OCI-LY3 (cell line): Measurements from ENCODE around the gene GNAS-AS1.

ENCODE experiments used
- H2AFZ ChIP-seq: fragments of 200-600, 300-600 bp; shearing (Covaris generic); 2 replicates; pipeline ENCODE4 v1.6.0; 2014; ENCODE audit warnings: antibody characterized with exemption, low read depth, low read length
- H3K27ac ChIP-seq: fragments of 200-600, 300-600 bp; sonication (generic); 2 replicates; pipeline ENCODE4 v1.5.1; 2014; ENCODE audit warnings: mild to moderate bottlenecking, low read length, moderate library complexity, mixed read lengths
- H3K27me3 ChIP-seq: fragments of 200-600, 300-600 bp; sonication (generic); 2 replicates; pipeline ENCODE4 v1.6.1; 2014; ENCODE audit warnings: low read depth, low read length, mixed read lengths
- H3K36me3 ChIP-seq: fragments of 200-600, 300-600 bp; sonication (generic); replicated peaks from 2 replicates; pipeline ENCODE3; 2014; ENCODE audit warnings: low read depth, low read length, mixed read lengths
- H3K4me1 ChIP-seq: fragments of 300-600, 200-600 bp; sonication (generic); 2 replicates; pipeline ENCODE4 v1.6.1; 2014; ENCODE audit warnings: low read length, mixed read lengths
- H3K4me2 ChIP-seq: fragments of 200-600, 300-600 bp; sonication (generic); 2 replicates; pipeline ENCODE4 v1.6.1; 2014; ENCODE audit warnings: low read length, mixed read lengths
- H3K4me3 ChIP-seq: fragments of 300-600, 200-600 bp; sonication (generic); 2 replicates; pipeline ENCODE4 v1.5.1; 2014; ENCODE audit warnings: antibody characterized with exemption, mild to moderate bottlenecking, low read length, moderate library complexity
- H3K79me2 ChIP-seq: fragments of 300-600, 200-600 bp; shearing (Covaris generic); 2 replicates; pipeline ENCODE4 v1.6.1; 2014; ENCODE audit warnings: mild to moderate bottlenecking, low read length, mixed read lengths
- H3K9ac ChIP-seq: fragments of 300-600, 200-600 bp; shearing (Covaris generic); 2 replicates; pipeline ENCODE4 v1.6.0; 2014; ENCODE audit warnings: mild to moderate bottlenecking, low read length, moderate library complexity
- H3K9me3 ChIP-seq: fragments of 200-600, 300-600 bp; shearing (Covaris generic); 2 replicates; pipeline ENCODE4 v1.6.1; 2014; ENCODE audit warnings: low read length, mixed read lengths; ENCODE audit not compliant: insufficient read depth
- H4K20me1 ChIP-seq: fragments of 200-600, 300-600 bp; sonication (generic); 2 replicates; pipeline ENCODE4 v1.6.1; 2016; ENCODE audit warnings: low read length, mixed read lengths; ENCODE audit not compliant: insufficient read depth
- CTCF ChIP-seq: fragments of 200-600, 300-600 bp; sonication (generic); IDR thresholded peaks from 2 replicates; pipeline ENCODE4 v1.5.1; 2014; ENCODE audit warnings: antibody characterized with exemption, low read length, low read depth
- EZH2phosphoT487 ChIP-seq: fragments of 200-600 bp; shearing (Covaris generic); IDR thresholded peaks from 2 replicates; pipeline ENCODE4 v1.6.1; 2018; ENCODE audit warnings: antibody characterized with exemption, mixed run types, low read depth

Gene GNAS-AS1

GRCh38 chr20:58784321-58785074 is 66.2 kb downstream of the GNAS-AS1 start:
- H3K9ac ChIP-seq, result no peak overlapping the region
- no peak overlapping the region for H3K27ac ChIP-seq
- no peaks in the 10 kb centered on the region for H3K79me2 ChIP-seq
- H3K9me3 ChIP-seq, result no peaks in the 10 kb centered on the region
- TF ChIP-seq CTCF (no peak), EZH2phosphoT487 (no peak)
- no peak overlapping the region for H2AFZ ChIP-seq
- peaks cover 88% of the 10 kb centered on the region for H3K27me3 ChIP-seq
- H3K4me2 ChIP-seq, result no peak overlapping the region
- H3K36me3 ChIP-seq, result no peaks in the 10 kb centered on the region
- H3K4me3 ChIP-seq, result no peak overlapping the region
- H4K20me1 ChIP-seq, result no peaks in the 10 kb centered on the region
- no peaks in the 10 kb centered on the region for H3K4me1 ChIP-seq

GRCh38 chr20:58783511-58784011 is 67.1 kb downstream of the GNAS-AS1 start:
- Histone ChIP-seq H3K9ac (no peak overlapping the region), H3K4me2 (no peak overlapping the region), H3K36me3 (no peaks in the 10 kb centered on the region), H2AFZ (no peak overlapping the region), H3K79me2 (no peaks in the 10 kb centered on the region), H3K27me3 (peaks cover 88% of the 10 kb centered on the region), H3K9me3 (no peaks in the 10 kb centered on the region), H3K4me3 (no peak overlapping the region), H4K20me1 (no peaks in the 10 kb centered on the region), H3K27ac (no peak overlapping the region), H3K4me1 (no peaks in the 10 kb centered on the region)
- no peak for TF ChIP-seq EZH2phosphoT487
- no peak for TF ChIP-seq CTCF

DNA sequence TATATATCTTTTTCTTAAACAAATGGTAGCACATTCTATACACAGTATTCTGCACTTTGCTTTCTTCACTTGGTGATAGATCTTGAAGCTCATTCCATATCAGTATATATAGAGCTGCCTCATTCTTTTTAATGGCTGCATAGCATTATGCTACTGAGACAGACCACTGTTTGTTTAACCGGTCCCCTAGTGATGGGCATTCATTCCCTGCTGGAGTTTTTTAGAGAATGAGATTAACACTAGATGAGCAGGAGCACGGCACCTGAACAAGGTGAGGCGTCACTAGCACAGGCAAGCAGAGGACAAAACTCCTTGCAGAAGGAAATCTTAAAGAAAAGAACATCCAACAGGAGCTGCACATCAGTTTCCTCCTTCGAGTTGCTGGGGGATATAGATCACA is 69.6 kb downstream of the GNAS-AS1 start:
- Histone ChIP-seq H3K4me3 (no peak overlapping the region), H3K36me3 (no peaks in the 10 kb centered on the region), H3K79me2 (no peaks in the 10 kb centered on the region), H3K9me3 (no peaks in the 10 kb centered on the region), H3K4me2 (no peak overlapping the region), H3K9ac (no peak overlapping the region), H3K27me3 (peaks cover 94% of the 10 kb centered on the region), H2AFZ (no peak overlapping the region), H4K20me1 (no peaks in the 10 kb centered on the region), H3K4me1 (no peaks in the 10 kb centered on the region), H3K27ac (no peak overlapping the region)
- TF ChIP-seq CTCF, result no peak

GRCh38 chr20:58778760-58779159 is 71.9 kb downstream of the GNAS-AS1 start:
- H3K9me3 ChIP-seq, result no peaks in the 10 kb centered on the region
- no peak overlapping the region for H3K4me3 ChIP-seq
- H3K9ac ChIP-seq, result no peak overlapping the region
- no peak overlapping the region for H3K27ac ChIP-seq
- no peaks in the 10 kb centered on the region for H3K36me3 ChIP-seq
- no peaks in the 10 kb centered on the region for H4K20me1 ChIP-seq
- peak overlapping the region; percentile 2; the same call in 1 of the 2 replicates for H2AFZ ChIP-seq
- H3K4me1 ChIP-seq, result no peaks in the 10 kb centered on the region
- TF ChIP-seq CTCF (no peak), EZH2phosphoT487 (no peak)
- no peaks in the 10 kb centered on the region for H3K79me2 ChIP-seq
- H3K4me2 ChIP-seq, result no peak overlapping the region
- H3K27me3 ChIP-seq, result peaks cover 95% of the 10 kb centered on the region
